HuH-7 (cell line): ENCODE results near the gene CHST12.
A peak's percentile ranks its signal among the peaks of the same experiment; 100 is the strongest.
"Not testable (repeated sequence)": the region's sequence is repeated elsewhere in the genome, so short reads cannot be mapped to it uniquely, and the experiment has no call there.

ENCODE experiments used
- DNase-seq: peaks from one replicate; pipeline ENCODE4 v3.0.0; 2011; ENCODE audit warnings: low spot score

CHST12 gene

GRCh38 chr7:2378125-2378524, 25.3 kb upstream of the CHST12 start:
- DNase-seq, result not testable (repeated sequence)

- no peak for DNase-seq
These were observed 24.2 kb upstream of the CHST12 start for GRCh38 chr7:2379161-2379560.

- DNase-seq, result no peak
These were observed 23.5 kb upstream of the CHST12 start for GRCh38 chr7:2379821-2380450.

- no peak for DNase-seq
These were observed 22.9 kb upstream of the CHST12 start for GRCh38 chr7:2380461-2380860.

- no peak for DNase-seq
These were observed 22.2 kb upstream of the CHST12 start for GRCh38 chr7:2381227-2381626.

- DNase-seq, result no peak
These were observed 21.4 kb upstream of the CHST12 start for GRCh38 chr7:2381881-2382509.

- no peak for DNase-seq
These were observed 19.7 kb upstream of the CHST12 start for GRCh38 chr7:2383543-2384274.

GRCh38 chr7:2384354-2385243, 18.8 kb upstream of the CHST12 start:
- DNase-seq, result no peak

GRCh38 chr7:2386122-2386521, 17.3 kb upstream of the CHST12 start:
- not testable (repeated sequence) for DNase-seq

- no peak for DNase-seq
These were observed 16.3 kb upstream of the CHST12 start for GRCh38 chr7:2386964-2387669.

- DNase-seq, result no peak
These were observed 15.3 kb upstream of the CHST12 start for GRCh38 chr7:2387897-2388636.

- DNase-seq, result no peak
These were observed 14.8 kb upstream of the CHST12 start for GRCh38 chr7:2388637-2388954.

- DNase-seq, result not testable (repeated sequence)
These were observed 13.2 kb upstream of the CHST12 start for GRCh38 chr7:2390020-2390816.

GRCh38 chr7:2393706-2394105, 9.7 kb upstream of the CHST12 start:
- no peak for DNase-seq

GRCh38 chr7:2394566-2395082, 8.8 kb upstream of the CHST12 start:
- no peak for DNase-seq

- no peak for DNase-seq
These were observed 4.9 kb upstream of the CHST12 start for GRCh38 chr7:2398506-2398905.

- DNase-seq, result peak; percentile 46
These were observed 3.4 kb upstream of the CHST12 start for GRCh38 chr7:2399848-2400587.

GRCh38 chr7:2402687-2403013, 761 bp upstream of the CHST12 start:
- no peak for DNase-seq
